Activated CD4-positive, alpha-beta T cell treated with anti-CD3 and anti-CD28 coated beads, Interleukin-10, Interleukin-2, amounts not matched to agents 100 ng/mL and 50 ng/mL, durations not matched to agents 16 hours and 8 hours (primary cell): ENCODE measurements around the gene BMP6.

Source experiments
- DNase-seq: peaks from one replicate; pipeline ENCODE4 v3.0.0-alpha.2; 2020

Gene BMP6

DNA sequence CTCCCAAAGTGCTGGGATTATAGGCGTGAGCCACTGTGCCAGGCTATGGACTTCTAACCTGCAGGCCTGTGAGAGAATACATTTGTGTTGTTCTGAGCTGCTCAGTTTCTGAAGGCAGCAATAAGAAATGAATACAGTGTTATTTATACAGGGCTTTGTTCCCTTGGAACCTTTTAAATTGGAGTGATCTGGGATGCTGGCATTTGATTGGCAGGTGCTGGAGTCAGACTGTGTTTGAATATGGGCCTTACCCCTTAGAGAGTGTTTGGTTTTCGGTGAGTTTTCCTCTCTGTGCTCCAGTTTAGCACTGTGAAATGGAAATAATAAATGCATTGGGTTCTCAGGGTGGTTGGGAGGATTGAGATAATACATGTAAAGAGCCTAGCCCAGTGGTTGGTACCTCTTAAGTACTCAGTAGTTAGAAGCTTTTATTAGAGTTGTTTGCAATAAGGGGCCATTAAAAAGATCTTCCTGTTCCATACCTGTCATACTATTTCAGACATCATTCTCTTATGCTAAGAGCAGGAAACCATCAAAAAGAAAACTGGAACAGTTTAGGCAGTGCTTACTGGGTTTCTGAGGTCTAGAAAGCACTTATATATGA lies 22.1 kb downstream of the BMP6 start:
- DNase-seq = no peak

DNA sequence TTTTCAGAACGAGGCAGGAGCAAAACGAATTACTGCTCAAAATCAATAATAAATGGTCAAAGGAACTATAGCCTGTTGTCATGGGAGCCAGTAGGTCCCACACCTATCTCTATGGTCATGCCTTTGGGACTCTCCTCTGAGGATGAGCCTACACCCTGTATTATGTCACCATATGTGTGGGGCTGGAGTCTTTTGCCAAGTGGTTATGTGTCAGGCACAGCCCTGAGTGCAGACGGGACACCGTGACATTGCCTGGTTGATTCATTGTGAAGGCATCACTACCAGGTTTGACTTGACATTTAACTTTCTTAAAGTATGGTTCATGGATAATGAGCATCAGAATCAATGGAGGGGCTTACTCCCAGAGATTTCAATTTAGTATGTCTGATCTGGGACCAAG lies 23.6 kb downstream of the BMP6 start:
- DNase-seq = no peak

DNA sequence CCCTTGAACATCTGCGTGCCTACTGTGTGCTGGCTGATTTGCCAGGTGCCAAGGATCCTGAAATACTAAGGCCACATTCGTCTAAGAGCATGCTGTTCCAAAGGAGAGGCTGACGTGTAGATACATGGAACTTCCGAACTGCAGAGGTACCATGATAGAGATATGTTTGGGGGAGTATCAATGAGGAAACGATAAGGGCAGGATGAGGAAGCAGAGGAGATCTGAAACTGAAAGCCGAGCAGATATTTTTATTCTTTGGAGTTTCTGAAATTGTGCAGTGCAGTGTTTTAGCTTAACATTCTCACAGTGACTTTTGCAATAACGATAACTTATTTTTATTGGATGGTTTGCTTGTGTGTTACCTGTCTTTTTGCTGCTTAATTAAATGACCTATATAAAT lies 24.3 kb downstream of the BMP6 start:
- no peak for DNase-seq

DNA sequence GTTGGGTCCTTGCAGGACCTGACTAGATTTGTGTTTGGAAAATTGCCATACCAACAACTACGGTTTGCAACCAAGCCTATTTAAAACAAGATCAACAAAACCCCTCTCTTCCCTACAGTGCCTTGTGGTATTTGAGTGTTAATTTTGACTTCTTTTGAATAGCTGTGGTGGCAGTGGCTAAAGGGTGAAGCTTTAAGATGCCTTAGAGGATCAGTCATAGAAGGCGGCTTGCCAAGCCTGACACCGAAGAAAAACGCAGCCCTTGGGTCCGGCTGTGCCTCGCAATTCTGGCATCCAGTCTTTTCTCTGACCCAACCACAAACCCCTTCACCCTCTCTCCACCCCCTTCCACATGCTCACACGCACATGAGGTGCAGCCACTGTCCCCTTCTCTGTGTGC lies 32.6 kb downstream of the BMP6 start:
- no peak for DNase-seq

DNA sequence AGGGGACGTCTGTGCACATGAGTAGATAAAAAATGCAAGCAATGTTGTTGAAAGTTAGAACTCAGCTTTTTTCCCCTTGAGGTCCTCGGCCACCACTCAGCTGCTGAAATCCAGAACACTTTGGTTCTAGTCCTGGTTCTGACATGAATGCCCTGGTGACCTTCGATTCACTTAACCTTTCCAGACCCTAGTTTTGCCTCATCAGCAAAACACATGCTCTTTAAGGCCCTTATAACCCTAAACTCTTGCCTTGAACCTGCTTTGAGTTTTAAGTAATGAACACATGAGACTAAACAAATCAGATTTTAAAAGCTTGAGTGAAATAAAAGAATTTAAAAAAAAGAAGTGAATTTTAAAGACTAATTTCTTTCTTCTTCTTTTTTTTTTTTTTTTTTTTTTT lies 33.4 kb downstream of the BMP6 start:
- DNase-seq = no peak

DNA sequence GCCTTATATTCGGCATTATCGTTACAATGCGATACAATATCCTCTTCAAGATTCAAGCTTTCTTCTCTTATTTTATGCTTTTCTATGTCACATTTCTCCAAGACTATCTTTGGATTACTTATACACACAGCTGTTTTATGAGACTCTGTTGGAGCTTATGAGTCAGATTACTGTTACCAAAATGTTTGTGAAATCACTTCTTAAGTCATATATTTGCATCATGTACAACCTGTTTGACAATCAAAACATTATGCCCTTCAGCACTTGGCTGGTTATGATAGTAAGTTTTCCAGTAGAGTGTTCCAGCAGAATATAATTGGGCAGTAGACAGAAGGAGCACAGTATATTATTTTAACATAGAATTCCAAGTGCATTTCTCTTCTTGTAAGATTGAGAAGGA lies 35.2 kb downstream of the BMP6 start:
- no peak for DNase-seq

DNA sequence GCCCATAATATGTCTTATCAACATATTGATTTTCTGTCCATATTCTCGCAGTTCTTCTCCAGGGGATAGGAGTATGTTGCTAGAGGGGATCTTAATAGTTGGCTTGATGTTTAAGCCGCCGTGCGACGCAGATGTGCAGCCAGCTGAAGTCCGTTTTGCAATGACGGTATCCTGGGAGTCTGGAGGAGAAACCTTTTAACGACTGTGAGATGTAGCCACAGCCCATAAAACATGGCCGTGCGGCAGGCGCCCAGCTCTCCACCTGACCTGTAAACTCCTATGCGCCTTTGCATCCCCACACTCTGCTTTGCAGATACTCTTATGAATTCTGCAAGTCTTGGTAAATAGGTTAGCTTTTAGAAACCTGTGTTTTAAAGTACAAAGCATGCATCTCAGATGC lies 36.9 kb downstream of the BMP6 start:
- no peak for DNase-seq

DNA sequence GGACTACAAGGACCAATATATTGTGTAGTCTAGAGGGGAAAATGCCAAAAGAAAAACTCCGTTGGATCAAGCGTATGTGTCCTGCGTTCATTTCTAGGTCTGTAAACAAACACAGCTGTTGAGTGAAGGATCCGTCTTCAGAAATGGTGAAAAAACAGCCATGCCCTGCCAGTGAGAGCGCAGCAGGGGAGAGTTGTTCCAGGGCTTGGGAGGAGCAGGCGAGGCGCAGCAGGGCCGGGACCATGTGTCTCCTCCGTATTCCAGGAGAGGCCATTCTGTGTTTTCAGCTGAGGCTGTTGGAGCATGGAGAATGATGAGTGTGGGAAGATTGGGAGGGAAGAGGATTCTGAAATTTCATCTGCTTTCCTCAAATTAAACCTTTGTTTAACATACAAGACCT lies 38.0 kb downstream of the BMP6 start:
- no peak for DNase-seq

DNA sequence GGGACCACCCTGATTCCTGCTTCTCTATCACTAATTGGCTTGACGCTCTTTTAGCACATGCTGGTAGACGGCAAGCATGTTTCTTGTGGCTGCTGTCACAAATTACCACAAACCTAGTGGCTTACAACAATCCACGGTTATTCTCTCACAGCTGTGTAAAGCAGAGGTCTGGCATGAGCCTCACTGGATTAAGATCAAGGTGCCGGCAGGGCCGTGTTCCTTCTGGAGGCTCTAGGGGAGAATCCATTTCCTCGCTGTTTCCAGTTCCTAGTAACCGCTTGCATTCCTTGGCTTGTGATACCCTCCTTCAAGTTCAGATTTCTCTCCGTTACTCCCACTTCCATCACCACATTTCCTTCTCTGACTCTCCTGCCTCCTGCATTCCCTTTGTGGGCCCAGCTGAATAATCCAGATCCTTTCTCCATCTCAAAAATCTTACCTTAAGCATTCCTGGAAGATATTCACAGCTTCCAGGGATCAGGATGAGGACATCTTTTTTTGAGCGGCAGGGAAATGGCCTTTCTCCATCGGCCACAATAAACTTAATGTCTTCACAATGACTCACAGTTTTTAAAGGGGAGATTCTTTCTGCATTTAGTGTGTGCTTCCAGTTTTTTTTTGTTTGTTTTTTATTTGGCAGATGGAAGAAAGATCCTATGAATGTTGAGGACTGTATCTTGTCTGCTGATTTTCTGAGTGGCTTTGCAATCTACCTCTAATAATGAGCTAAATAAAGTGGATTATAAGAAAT lies 39.9 kb downstream of the BMP6 start:
- DNase-seq = no peak

DNA sequence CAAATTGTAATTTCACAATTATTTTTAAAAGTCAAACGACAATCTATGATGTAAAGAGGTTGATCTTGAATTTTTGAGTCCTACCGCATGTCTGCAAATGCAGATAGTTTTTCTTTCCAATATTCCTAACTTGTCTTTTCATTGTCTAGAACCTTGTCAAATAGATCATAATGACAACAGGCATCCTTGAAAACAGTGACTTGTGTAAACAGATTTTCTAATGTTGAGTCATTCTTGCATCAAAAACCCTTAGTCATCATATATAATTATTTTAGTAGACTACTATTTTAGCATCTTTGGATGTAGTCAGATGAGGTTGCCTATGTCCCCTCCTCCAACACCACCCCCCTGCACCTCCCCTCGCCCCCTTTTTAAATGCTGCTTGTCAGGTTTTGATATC lies 43.8 kb downstream of the BMP6 start:
- DNase-seq = no peak

DNA sequence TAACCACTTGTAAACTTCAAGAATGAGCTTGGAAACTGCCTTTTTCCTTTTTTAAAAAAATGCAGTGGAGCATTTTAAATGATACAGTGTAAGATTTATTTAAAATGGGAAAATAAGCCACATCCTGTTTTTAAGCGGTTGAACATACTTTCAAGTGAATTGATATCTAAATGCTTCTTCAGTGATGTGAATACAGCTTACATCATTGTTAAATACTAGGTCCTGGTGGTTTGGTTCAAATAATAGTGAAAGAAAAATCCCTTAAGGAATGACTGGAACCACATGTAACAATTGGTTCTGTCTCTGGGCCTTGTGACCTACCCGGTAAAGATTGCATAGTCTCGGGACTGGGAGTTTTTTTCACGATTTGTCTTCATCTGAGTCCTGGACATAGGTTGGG lies 44.2 kb downstream of the BMP6 start:
- DNase-seq = no peak

DNA sequence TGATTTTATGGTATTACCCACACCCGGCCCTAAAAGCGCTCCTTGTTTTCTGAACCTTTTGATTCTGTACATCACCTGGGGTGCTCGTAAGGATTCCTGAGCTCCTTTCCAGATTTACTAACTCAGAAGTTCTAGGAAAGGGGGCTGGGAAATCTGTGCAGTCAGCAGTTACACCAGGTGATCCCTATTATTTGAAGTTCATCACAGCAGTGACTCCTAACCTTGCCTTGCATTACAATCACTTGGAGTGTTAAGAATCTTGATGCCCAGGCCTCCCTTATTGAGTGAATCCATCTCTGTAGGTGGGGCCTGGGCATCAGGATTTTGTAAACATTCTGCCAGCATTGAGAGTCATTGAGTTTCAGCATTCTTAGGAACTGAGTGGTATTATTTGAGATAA lies 44.7 kb downstream of the BMP6 start:
- DNase-seq = no peak

DNA sequence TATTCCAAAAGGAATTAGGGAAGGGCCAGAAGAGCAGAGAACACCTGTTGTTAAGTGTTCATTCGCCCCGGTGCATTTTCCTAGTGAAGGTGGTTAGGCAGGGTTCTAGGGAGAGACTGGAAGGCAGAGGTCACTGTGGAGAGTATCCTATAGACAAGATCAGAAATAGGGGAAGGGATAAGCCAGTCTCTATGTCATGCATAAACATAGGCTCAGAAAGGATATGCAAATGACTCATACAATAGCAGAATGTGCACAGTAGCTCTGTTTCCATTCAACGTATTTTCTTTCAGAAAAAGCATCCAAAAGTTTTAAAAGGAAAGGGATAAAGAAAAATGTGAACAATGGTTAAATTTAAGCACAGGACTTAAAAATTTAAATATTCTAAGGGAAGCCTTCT lies 47.4 kb downstream of the BMP6 start:
- DNase-seq = no peak

DNA sequence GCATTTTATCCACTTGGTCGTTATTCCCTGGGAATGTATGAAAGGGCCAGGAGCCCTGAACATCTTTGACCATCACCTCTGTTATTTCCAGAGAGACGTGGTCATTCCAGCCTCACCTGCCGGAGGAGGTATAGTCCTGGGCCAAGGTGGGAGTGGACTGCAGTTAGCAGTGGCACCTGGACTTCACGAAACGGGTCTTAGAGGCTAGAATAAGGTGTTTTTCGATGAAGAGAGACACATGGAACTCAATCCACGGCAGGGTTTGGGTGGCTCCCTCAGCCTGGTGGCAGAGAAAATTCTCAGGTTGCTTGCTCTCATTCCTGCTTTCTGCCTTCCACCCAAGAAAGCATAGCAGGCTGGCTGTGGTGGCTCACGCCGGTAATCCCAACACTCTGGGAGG lies 48.0 kb downstream of the BMP6 start:
- DNase-seq = no peak

DNA sequence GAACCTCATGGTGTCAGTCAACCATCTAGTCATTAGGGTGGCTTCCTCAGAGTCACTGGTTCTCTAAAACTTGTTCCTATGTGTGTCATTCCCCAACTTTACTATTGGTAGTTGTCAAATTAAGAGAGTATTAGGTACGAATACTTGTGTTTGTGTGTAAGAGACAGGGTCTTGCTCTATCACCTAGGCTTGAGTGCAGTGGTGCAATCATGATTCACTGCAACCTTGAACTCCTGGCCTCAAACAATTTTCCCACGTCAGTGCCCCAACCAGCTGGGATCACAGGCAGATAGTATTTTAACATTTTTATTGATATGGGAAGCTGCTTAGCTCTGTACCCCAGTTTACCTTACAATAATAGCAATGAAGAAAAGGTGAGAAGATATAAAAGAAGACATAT lies 50.6 kb downstream of the BMP6 start:
- no peak for DNase-seq

DNA sequence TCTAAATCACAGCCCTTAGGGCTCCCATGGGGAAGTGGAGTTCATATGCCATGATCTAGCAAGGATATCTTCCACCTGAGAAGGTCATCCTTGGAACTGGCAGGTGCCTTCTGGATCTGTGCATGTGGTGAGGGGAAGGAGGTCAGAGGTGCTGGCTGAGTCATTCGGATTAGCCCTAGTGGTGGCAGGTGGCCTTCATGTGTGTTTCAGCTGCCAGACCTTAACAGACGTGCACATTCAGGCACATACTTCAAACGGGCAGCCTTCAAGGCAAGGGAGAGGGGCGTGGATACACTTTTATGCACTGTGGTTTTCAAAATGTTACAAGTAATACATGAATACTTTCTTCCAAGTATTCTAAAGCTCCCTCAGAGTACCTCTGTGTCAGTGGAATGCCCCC lies 51.2 kb downstream of the BMP6 start:
- no peak for DNase-seq

DNA sequence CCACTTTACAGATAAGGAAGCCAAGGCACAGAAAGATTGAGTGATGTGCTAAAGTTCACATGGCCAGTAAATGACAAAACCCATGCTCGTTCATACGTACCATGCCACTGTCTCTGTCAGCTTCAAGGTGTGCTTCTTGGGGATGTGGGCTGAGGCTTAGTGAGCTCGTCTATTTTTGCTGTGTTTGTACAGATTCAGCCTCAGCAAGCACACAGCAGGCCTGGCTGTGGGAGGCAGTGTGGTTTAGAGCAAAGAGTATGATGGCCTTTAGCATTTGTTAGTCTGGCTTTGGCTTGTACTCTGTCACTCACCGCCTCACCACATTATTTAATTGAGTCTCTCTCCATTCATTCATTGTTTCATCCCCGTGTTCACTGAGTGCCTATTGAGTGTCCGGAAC lies 55.3 kb downstream of the BMP6 start:
- no peak for DNase-seq

DNA sequence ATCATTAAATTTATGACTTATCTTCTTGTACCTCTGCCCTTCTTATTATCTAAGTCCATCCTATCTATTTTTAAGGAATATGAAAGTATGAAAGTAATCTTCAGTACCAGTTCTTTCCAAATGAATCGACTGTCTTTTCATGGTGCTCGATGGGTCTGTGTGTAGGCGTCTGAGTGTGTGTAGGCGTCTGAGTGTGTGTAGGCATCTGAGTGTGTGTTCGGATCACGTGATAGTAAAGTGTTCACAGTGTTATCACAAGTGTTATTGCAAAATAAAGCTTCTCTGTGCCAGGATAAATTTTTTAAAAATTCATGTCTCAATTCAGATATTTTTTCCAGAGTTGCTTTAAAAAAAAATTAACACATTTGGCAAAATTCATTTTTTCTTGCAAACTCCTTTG lies 58.3 kb downstream of the BMP6 start:
- no peak for DNase-seq

DNA sequence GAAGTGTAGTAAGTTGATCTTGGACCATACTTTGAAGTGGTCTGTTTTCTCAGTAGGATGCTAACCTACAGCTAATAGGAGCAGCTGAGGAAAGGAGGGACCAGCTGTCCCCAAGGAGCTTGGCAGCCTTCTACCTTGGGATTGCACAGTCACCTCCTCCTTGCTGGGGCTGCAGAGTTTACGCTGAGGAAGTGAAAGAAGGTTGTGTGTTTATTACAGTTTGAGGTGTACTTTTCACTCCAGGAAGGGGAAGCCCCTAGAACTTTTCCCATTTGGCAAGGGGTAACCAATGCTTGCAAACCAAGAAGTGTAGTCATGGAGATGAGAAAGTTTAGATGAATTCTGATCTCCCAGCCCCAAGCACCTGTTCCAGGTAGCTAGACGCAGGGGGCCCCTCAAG lies 58.8 kb downstream of the BMP6 start:
- DNase-seq = no peak

DNA sequence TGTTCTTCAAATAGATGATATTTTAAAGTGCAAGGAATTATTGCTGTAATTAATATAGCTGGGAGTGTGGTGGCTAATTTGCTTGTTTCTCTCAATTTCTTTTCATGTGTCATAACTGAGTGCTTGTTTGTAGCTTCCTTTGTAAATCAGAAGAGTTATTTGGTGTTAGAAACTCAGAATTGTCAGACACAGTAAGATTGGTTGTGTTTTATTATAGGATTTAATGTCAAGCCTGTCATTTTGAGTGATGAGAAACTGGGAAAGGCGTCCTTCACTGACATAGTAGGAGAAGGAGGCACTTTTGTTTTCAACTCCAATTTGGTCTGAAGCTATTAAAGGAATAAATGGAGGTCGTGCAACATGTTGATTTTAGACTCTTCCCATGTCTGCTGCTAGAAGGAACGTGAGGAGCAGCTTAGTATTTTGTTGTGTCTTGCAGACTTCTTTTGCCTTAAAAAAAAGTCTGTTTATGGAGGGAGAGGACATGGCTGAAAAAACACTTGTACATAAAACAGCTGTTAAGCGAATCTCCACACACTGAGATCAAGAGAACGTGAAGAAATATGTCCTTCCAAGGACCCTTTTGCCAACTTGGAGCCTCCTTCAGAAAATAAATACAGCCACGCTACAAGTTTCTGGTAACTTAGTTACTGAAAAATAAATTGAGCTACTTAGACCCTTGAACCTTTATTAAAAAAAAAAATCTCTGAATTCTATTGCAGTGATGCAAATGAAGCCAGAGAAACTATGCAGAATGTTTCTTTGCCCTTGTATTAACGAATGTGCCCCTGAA lies 59.5 kb downstream of the BMP6 start:
- no peak for DNase-seq

DNA sequence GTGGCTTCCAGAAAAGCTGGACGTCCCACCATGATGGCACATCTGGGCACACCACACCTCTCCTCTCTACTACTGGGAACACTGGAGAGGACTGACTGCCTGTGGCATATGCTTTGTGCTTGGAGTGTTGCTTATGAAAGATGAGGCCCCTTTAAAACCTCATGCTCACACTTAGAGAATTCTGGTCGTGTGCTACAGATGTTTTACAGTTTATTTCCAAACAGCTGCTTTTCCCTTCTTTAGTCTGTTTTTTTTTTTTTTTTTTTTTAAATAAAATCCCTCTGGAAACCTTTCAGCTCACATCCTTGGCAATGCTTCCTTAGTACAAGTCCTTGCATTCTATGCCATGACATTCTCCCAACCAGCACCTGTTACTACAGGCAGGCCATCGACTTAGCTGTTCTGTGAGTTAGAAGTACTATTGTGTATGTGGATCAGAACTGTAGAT lies 60.3 kb downstream of the BMP6 start:
- no peak for DNase-seq

DNA sequence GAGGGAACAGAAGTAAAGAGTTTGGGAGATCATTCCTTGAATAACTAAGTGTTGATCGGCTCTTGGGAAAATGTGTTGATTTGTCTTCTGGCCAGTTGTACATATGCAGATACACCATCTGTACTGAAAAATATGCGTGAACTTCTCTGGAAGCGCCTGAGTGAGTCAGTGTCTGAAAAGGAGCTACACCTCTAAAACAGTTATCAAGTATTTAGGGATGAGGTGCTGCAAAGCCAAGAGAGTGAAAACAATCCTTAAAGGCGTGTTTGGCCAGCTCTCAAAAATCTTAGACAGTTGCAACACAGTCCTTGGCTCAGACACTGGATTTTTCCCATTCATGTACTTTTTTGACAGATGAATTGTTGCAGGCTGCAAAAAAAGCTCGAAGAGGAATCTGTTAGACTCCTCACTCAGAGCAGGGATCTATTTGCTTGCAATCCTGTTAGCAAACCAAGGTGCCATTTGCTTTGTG lies 61.3 kb downstream of the BMP6 start:
- DNase-seq = no peak

DNA sequence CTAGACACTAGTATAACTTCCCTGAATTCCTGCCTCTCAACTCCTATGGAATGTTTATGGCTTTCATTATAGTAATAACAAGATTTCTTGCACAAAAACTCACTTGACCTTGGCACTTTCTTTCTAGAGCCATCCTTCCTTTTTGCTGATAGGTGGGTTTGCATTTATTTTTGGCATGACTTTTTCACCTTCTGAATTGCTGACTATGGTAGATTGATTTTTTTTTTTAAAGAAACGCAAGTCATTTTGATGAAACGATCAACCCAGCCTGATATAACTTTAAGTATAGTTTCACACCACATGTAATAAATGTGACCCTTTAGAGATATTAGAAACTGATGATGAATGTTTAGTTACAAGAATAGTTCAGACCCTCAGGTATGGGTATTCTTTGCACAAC lies 61.8 kb downstream of the BMP6 start:
- DNase-seq = no peak

DNA sequence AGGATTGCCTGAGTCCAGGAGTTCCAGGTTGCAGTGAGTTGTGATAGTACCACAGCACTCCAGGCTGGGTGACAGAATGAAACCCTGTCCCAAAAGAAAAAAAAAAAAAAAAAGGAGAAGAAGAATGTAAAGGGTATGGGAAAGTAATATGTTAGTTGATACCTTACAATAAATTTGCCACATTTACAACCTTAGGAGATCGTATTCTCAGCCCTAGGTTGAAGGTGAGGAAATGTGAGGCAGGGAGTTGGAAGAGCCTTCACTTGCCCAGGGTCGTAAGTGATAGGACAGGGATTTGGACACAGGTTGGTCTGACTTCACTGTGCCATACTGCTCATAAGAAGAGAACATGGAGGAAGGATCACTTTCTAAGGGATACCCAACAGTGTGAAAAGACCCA lies 68.6 kb downstream of the BMP6 start:
- DNase-seq = no peak
